HepG2 (cell line): ENCODE measurements around the gene SLC43A3. TPM values are rescaled to one million over a fixed set of nuclear protein-coding genes. Genes with fewer than 3 reads are reported as not detected.
"Not testable (repeated sequence)": the region's sequence is repeated elsewhere in the genome, so short reads cannot be mapped to it uniquely, and the experiment has no call there.

Experiments
- ATAC-seq: fragments of 200-7000 bp; cut with Tn5 transposase; 3 replicates; pipeline ENCODE4 v1.9.1; 2020; ENCODE audit warnings: mild to moderate bottlenecking, moderate library complexity
- BruUV-seq: library from RNA; stranded (reverse); fragments of 400-500 nt; replicated peaks from 2 replicates; lab custom pipeline; 2021; lab: Mats Ljungman, UMichigan
- CTCF ChIA-PET: fragments of 300-600 bp; formaldehyde crosslinking; extraction: SDS; loops from one replicate; lab custom pipeline; 2021; ENCODE audit warnings: low total read pairs, inconsistent platforms, low intra/inter-chr PET ratio; lab: Yijun Ruan, JAX
- POLR2A ChIA-PET: fragments of 350-600 bp; sonication (Branson Sonifier 250); formaldehyde crosslinking; loops from one replicate; lab custom pipeline; 2020; ENCODE audit warnings: antibody characterized with exemption, inconsistent platforms; lab: Yijun Ruan, JAX
- DNase-seq: peaks from one replicate; pipeline ENCODE4 v3.0.0-alpha.2; 2015; ENCODE audit warnings: low spot score
- FAIRE-seq: peaks from 3 replicates; lab custom pipeline; 2011; peaks lifted over from hg19 to GRCh38; lab: Jason Lieb, UNC
- H2AFZ ChIP-seq: one replicate; pipeline ENCODE4 v1.6.1; 2011; ENCODE audit warnings: low read length, inconsistent platforms
- H3K27ac ChIP-seq: fragments of 300-600 bp; 3 replicates; pipeline ENCODE4 v1.8.0; 2011; ENCODE audit warnings: mixed run types, mild to moderate bottlenecking, mixed read lengths, low read length, inconsistent platforms; ENCODE audit not compliant: insufficient read depth; ENCODE audit errors: extremely low read length
- H3K27me3 ChIP-seq, 2 experiments: fragments of 200-600 bp in 1 of 2; 2 replicates in 1 of 2; 3 replicates in 1 of 2; pipeline versions ENCODE4 v1.6.0 to v1.8.0; 2011; ENCODE audit warnings: low read length in 2 of 2, mild to moderate bottlenecking in 2 of 2, moderate library complexity in 2 of 2, inconsistent platforms in 1 of 2; ENCODE audit not compliant: insufficient read depth in 2 of 2, control insufficient read depth in 1 of 2
- H3K36me3 ChIP-seq, 2 experiments: fragments of 200-600 bp in 1 of 2; replicated peaks in 1 of 2; 2 replicates in 1 of 2; 3 replicates in 1 of 2; pipeline versions ENCODE4 v1.5.1 to v1.8.0; 2011; ENCODE audit warnings: low read length in 2 of 2, inconsistent platforms in 1 of 2; ENCODE audit not compliant: insufficient read depth in 2 of 2, control insufficient read depth in 1 of 2
- H3K4me1 ChIP-seq: 2 replicates; pipeline ENCODE4 v1.5.1; 2012; ENCODE audit warnings: low read length, inconsistent platforms; ENCODE audit not compliant: insufficient read depth
- H3K4me2 ChIP-seq: 2 replicates; pipeline ENCODE4 v1.6.0; 2011; ENCODE audit warnings: low read depth, low read length, inconsistent platforms
- H3K4me3 ChIP-seq, 3 experiments: fragments of 200-600 bp in 1 of 3; sonication (generic), shearing (Covaris generic) in 1 of 3; replicated peaks in 1 of 3; 2 replicates each; pipeline ENCODE4 v1.5.1; 2011 to 2016; ENCODE audit warnings: low read length in 3 of 3, inconsistent platforms in 2 of 3, low read depth in 2 of 3, mild to moderate bottlenecking in 2 of 3, control low read depth in 1 of 3, mixed read lengths in 1 of 3; ENCODE audit not compliant: insufficient read depth in 1 of 3
- H3K79me2 ChIP-seq: one replicate; pipeline ENCODE4 v1.6.1; 2011; ENCODE audit warnings: low read length, inconsistent platforms; ENCODE audit not compliant: insufficient read depth
- H3K9ac ChIP-seq: 2 replicates; pipeline ENCODE4 v1.6.0; 2011; ENCODE audit warnings: mild to moderate bottlenecking, low read depth, low read length, inconsistent platforms; ENCODE audit not compliant: insufficient read depth
- H3K9me3 ChIP-seq: 2 replicates; pipeline ENCODE4 v1.5.1; 2012; ENCODE audit warnings: mild to moderate bottlenecking, low read length
- H4K20me1 ChIP-seq: 2 replicates; pipeline ENCODE4 v1.6.0; 2011; ENCODE audit warnings: inconsistent platforms, mild to moderate bottlenecking, low read length, moderate library complexity; ENCODE audit not compliant: insufficient read depth
- ZBTB33 ChIP-seq: sonication (generic); formaldehyde crosslinking; IDR thresholded peaks from 2 replicates; pipeline ENCODE4 v1.4.0; 2020; ENCODE audit warnings: missing genetic modification reagents
- ZMYM3 ChIP-seq: sonication (generic); formaldehyde crosslinking; IDR thresholded peaks from 2 replicates; pipeline ENCODE4 v1.5.1; 2020; ENCODE audit warnings: mild to moderate bottlenecking, missing genetic modification reagents
- ZNF687 ChIP-seq: sonication (generic); formaldehyde crosslinking; IDR thresholded peaks from 2 replicates; pipeline ENCODE4 v1.5.1; 2020; ENCODE audit warnings: mild to moderate bottlenecking, missing genetic modification reagents, moderate library complexity
- WGBS: methylation state at CpG from one replicate; pipeline ENCODE4 v1.1.6; 2017; ENCODE audit warnings: low lambda C conversion rate; 5-methylcytosine and 5-hydroxymethylcytosine counted together
- in situ Hi-C: cut with HindIII; loops from 2 replicates; pipeline ENCODE4 v1.10.0; 2017; ENCODE audit warnings: low pct_unique_long_range_greater_than_20kb; ENCODE audit not compliant: extremely low pct_ligation_motif_present
- intact Hi-C: fragments of 100-400 bp; cut with micrococcal nuclease; formaldehyde crosslinking; loops from one replicate; pipeline ENCODE4 v1.10.0; 2022; ENCODE audit not compliant: unreplicated experiment
- polyA plus RNA-seq, 8 experiments: library from polyadenylated mRNA; depleted of rRNA in 3 of 8; stranded (reverse) in 7 of 8; unstranded in 1 of 8; fragments of >200 nt; fragmentation: Illumina TruSeq in 4 of 8; extraction: Trizol in 4 of 8; gene quantifications; 2 replicates each; pipeline versions ENCODE4 v1.2.1 to v1.2.3, GENCODE V29; 2011 to 2016; ENCODE audit warnings: low read depth in 4 of 8, missing spikeins in 1 of 8, mixed read lengths in 1 of 8; ENCODE audit not compliant: insufficient read depth in 1 of 8
- total RNA-seq, 5 experiments: library from RNA; depleted of rRNA; stranded (reverse); fragments of >200 nt; fragmentation: Illumina TruSeq; extraction: Trizol; gene quantifications; 2 replicates each; pipeline ENCODE4 v1.2.3, GENCODE V29; 2016; ENCODE audit warnings: low read depth in 1 of 5

SLC43A3 gene
- total and polyA plus RNA-seq, 2 of the 13 experiments (the other 11 are each of a cell fraction or from before 2014, with no cell fraction given), result 2.6 TPM; not detected in 1

GRCh38 chr11:57445122-57445394 is 18.1 kb upstream of the SLC43A3 start:
- H3K9me3 ChIP-seq, H3K36me3 ChIP-seq, H3K27me3 ChIP-seq, intact Hi-C loops, H3K79me2 ChIP-seq, H3K4me2 ChIP-seq, FAIRE-seq, DNase-seq, H3K4me3 ChIP-seq, H4K20me1 ChIP-seq, H2AFZ ChIP-seq, H3K9ac ChIP-seq, BruUV-seq, ATAC-seq, CTCF ChIA-PET, H3K27ac ChIP-seq: not testable (repeated sequence)
- peaks cover 50% of the 10 kb centered on the region for H3K4me1 ChIP-seq
- TF ChIP-seq ZBTB33 (CRISPR knock-in tag), result 0 out of 2 replicates have a peak, but pooled peaks have one; percentile 20
- 0 out of 2 replicates have a peak, but pooled peaks have one; percentile 17 for TF ChIP-seq ZNF687 (CRISPR knock-in tag)
- TF ChIP-seq ZMYM3 (CRISPR knock-in tag), result 0 out of 2 replicates have a peak, but pooled peaks have one; percentile 19
- WGBS, result 58% methylated on average over 9 of the region's 9 CpGs
- POLR2A ChIA-PET, result interaction anchor here (1.5 kb wide), 1 partner anchor 9 kb away, joined by 3 read pairs; no protein-coding TSS in a partner anchor
- in situ Hi-C loops, result loop anchor here (10.0 kb wide), 1 partner anchor 60 kb away; the partner anchor contains the start of gene PRG3
